T-helper 2 cell (primary cell): Measurements from ENCODE around the gene MELTF.
A peak's percentile ranks its signal among the peaks of the same experiment; 100 is the strongest.

Experiments
- DNase-seq, 5 experiments: peaks; one replicate each; pipeline versions ENCODE4 v3.0.0 to v3.0.0-alpha.2; 2012 to 2022

The MELTF gene

DNA sequence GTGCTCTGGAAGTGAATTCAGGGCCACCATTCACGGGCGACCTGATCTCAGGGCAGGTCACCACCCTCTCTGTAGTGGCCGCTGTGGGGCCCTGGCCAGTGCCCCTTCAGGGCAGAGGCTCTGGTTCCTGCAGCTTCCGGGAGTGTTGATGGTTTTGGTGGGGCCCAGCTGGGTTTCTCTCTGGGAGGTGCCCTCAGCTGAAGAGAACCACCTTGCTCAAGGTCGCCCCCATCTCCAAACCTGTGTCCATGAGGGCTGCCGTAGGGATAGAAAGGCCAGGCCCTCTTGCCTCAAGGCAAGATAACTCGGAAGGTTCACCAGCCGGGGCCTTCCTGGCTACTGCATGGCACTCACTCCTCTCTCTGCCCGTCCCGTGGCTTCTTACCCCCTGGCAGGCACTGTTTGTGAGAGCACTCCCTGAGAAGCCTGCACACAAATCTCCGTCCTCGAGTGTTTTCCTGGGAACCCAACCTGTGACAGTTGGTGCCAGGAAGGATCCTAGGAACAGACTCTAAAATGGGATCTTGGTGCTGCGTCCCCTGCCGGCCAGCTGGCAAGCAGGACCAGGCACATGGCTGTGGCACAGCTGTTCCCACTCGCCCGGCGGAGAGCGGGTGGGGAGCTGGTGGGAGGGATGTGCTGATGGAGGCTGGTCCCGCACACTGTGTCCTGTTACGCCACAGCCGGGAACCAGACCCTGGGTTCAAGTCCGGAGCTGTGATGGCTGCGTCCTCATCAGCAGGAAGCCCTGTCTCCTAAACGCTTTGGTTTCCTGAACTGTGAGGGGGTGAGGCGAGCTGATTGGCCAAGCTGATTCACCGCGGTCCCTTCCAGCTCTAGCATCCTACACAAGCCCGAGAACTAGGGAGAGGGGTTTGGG is 37.8 kb downstream of the MELTF start:
- no peak for DNase-seq

DNA sequence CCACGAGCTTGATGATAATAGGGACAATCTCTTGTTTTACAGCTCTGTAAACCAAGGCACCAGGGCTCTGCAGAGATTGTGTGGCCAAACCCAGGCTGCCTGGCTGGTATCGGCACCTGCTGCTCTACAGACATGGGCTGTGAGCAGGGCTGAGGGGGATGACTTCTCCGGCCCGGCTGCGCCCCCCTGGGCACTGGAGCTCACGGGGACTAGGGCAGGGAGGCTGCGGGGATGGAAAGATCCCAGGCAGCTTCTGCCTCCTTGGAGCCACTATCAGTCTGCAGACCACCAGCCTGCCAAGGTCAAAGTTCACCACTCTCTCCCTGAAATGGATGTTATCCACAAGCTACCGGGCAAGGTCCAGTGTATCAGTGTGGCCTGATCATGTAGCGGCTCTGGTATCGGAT is 39.0 kb downstream of the MELTF start:
- DNase-seq = no peak

GRCh38 chr3:196989721-196990262 is 39.8 kb downstream of the MELTF start:
- no peak for DNase-seq

DNA sequence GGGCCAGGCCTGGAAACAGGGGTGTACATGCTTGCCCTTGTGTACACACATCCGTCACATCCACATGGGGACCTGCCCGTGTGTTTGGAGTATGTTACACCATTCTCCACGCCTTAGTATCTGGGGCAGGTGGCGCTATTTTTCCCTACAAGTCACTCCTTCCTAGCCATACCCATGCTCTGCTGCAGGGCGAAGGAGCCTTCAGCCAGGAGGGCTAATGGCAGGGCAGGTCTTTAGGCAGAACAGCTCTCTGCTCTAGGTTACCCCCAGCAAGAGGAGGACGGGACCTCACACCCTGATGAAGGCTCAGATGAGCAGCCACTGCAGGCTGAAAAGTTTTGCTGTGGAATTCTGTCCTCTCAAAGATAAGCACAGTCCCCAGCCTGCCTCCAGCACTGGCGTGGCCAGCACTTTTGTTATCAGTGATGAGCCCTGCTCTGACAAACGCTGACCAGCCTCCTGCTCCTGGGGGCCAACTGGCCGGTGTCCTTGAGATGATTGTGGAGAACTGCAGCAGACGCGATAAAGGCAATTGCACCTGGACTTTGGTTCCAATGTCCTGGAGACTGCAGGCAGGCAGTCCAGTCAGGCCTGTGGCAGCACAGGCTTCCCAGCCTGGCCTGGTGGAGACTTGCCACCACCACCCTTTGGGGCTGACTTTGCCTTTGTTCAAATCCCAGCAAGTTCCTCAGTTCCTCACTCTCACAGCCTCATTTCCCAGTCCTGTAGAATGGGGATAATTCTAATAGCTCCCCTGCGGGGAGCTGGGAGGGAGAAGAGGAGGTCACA is 41.2 kb downstream of the MELTF start:
- DNase-seq = no peak

GRCh38 chr3:196987022-196987421 is 42.6 kb downstream of the MELTF start:
- DNase-seq = no peak

DNA sequence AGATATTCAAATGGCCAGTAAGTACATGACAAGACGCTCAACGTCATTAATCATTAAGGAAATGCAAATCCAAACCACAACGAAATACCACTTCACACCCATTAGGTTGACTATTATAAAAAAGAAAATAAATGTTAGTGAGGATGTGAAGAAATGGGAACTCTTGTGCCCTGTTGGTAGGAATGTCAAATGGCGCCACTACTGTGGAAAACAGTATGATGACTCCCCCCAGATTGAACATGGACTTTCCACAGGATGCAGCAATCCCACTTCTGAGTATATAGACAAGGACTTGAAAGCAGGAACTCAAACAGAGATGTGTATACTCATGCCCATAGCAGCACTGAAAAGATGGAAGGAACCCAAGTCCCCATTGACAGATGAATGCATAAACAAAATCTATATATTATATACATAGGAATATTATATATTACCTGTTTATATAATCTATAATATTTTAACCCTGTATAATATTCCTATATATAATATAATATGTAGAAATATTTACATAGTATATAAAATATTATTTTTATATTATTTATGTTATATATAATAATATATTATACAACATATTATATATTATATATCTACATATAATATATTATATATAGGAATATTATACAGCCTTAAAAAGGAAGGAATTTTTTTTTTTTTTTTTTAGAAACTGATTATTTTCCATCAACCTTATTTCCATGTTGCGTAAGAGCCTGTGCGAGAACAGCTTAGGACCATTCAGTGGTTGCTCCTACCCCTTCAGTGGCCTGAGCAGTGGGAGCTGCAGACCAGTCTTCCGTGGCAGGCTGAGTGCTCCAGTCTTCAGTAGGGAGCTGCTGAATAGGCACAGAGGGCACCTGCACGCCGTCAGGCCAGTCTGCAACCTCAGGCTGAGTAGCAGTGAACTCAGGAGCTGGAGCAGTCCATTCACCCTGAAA is 43.4 kb downstream of the MELTF start:
- no peak for DNase-seq

- no peak for DNase-seq
These were observed 44.3 kb downstream of the MELTF start for GRCh38 chr3:196985298-196985697.

- no peak for DNase-seq
These were observed 46.4 kb downstream of the MELTF start for GRCh38 chr3:196983186-196983585.

- no peak for DNase-seq
These were observed 48.0 kb downstream of the MELTF start for GRCh38 chr3:196981657-196982056.

- no peak for DNase-seq
These were observed 50.1 kb downstream of the MELTF start for GRCh38 chr3:196979545-196979944.

DNA sequence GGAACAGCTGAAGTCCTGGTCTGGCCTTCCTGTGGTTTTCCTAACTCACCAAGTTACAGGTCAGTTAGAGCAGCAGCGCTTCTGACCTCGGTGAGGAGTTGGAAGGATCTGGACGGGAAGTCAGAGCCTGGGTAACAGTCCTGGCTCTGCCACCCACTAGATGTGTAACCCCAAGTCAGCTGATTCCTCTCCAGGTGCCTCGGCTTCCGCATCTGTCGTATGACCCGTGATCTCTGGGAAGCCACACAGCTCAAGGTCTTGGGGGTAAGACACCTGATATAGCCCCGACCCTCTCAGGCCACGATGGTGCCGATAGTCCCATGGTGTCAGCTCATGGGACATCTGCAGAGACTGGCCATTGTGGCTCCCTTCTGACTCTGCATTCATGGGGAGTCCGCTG is 52.7 kb downstream of the MELTF start:
- DNase-seq = no peak

DNA sequence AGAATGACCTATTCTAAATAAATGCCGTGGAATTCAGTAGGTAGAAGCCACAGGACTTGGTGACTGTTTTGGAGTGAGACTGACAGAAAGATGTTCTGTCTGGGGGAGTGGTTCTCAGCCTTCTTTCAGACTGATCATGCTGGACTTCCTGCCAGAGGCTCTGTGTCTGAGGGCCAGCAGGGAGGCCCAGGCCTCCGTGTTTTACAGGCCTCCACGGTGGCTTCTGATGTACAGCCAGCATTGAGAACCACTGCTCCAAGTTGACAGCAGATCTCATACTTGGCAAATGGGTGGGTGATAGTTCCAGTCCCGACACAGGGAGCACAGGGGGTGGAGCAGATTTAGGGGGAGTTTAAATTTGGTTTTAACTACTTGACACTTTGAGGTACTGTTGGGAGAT is 54.3 kb downstream of the MELTF start:
- DNase-seq = no peak

- no peak for DNase-seq
These were observed 55.0 kb downstream of the MELTF start for GRCh38 chr3:196974661-196975060.

GRCh38 chr3:196971094-196971698 is 58.4 kb downstream of the MELTF start:
- no peak for DNase-seq

DNA sequence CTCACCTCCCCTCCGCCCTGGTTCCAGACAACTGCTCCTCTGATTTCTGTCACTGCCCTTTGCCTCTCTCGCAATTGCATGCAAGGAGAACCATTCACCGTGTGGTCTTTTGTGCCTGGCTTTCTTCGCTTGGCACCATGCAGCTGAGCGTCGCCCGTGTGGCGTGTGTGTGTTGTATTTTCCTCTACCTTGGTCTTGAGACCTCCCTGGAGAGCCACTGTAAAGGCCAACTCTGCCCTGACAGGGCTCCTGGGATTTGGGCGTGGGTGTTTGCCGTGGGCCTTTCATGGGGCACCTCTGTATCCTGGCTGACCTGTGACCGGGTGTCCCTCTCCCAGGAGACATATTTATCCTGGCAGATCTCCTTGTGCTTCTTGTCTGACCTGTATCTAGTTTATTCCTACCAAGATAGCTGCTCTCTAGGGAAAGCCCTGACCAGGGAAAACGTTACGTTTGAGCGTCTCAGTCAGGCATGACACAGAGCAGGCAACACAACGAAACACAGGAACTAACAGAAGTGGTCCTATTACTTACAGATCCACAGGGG is 59.0 kb downstream of the MELTF start:
- no peak for DNase-seq

GRCh38 chr3:196969660-196970546 is 59.7 kb downstream of the MELTF start:
- DNase-seq = peak; percentile 49 to 72 (median 53)

DNA sequence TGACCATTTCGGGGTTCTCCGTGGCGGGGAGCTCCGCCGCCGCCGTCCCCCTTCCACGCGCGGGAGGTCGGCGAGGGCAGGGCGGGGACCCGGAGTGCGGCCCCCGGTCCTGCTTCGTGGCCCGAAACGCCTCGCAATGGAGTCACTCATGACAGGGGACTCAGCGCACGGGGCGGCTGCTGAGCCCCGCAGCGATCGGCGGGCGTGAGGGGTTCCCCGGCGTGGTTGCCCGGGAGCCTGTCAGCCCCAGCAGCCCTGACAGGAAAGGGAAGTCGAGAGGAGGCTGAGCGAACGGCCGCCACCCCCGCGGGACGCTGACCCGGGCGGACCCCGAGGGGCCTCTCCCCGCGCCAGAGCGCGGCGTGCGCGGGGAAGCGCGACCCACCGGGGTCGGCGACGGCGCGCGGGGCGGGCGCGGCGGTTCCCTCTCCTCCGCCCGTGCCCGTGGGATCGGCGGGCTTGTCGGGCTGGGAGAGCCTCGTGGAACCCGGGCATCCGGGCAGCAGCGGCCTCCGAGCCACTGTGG is 60.4 kb downstream of the MELTF start:
- peak in 3 of 5 experiments; percentile 24 to 55 (median 24) for DNase-seq

DNA sequence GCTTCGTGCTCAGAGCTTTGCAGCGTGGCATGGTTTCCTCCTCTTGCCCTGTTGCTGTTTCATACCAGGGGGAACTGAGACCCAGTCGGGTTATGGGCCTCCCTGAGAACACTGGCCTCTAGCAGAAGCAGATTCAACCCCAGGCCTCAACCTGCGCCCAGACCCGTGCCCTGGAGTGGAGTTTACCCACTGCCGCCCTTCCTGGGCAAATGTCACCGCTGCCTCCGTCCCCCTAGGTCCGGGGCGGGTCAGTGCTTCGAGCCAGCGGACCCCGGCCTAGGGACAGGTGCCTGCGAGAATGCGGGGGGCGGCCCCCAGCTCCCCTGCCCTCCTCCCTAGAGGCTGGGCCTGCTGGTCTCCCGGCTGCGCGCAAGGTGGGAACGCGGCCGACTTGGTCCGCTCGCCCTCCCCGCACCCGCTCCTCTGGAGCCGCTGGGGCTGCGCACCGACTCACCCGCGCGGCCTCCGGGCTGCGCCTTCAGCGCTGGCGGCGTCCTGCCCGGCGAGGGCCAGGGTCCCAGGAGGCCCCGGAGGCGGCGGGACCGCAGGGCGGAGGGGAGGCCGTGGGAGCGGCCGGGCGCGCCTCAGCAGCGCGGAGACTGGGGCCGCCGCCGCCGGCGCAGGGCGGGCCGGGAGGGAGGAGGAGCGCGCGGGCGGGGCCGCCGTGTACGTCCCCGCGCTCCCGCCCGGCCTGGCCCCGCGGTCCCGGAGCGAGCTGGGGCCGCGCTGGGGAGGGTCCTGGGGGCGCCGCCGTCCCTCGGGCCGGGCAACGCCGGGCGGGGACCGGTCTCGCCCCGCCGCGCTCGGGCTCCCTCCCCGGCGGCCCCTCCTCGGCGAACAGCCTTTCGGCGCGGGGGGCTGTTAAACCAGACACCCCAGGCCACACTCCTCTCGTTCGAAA is 61.1 kb downstream of the MELTF start, which contains the start of gene PIGZ:
TSS of gene PIGZ (minus strand) at position 601 of the 901 bp plus-strand sequence. CDS start 16,802 bp downstream, outside the sequence.
- peak in 3 of 5 experiments; percentile 4 to 69 (median 14) for DNase-seq
